ENCODE data around the gene IZUMO4. TPM values are rescaled to one million over a fixed set of nuclear protein-coding genes. Genes with fewer than 3 reads are reported as not detected.

Gene IZUMO4, protein sequence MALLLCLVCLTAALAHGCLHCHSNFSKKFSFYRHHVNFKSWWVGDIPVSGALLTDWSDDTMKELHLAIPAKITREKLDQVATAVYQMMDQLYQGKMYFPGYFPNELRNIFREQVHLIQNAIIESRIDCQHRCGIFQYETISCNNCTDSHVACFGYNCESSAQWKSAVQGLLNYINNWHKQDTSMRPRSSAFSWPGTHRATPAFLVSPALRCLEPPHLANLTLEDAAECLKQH
- 0.44 and 1.4 TPM in 2 replicates for total RNA-seq
- 2.8 and 4.0 TPM in 2 replicates for polyA plus RNA-seq

- Histone ChIP-seq H2AFZ (peak within 1 kb of the TSS; percentile 24), H3K4me3 (peak within 1 kb of the TSS; percentile 43), H3K27ac (peak within 1 kb of the TSS; percentile 93), H4K20me1 (ENCODE audit: insufficient read depth, poor library complexity, severe bottlenecking) (no peaks in the 10 kb centered on the region), H3K4me1 (ENCODE audit: insufficient read depth) (peaks cover 20% of the 10 kb centered on the region), H3K9me3 (ENCODE audit: low read depth) (no peaks in the 10 kb centered on the region), H3K9me2 (replicated peaks; ENCODE audit: insufficient read depth) (no peaks in the 10 kb centered on the region), H3K79me2 (peaks cover 35% of the 10 kb centered on the region), H3K36me3 (replicated peaks; ENCODE audit: insufficient read depth, low read depth) (no peaks in the 10 kb centered on the region), H3K4me2 (peak within 1 kb of the TSS; percentile 92), H3K27me3 (no peaks in the 10 kb centered on the region)
- TF ChIP-seq, protein P1, sequence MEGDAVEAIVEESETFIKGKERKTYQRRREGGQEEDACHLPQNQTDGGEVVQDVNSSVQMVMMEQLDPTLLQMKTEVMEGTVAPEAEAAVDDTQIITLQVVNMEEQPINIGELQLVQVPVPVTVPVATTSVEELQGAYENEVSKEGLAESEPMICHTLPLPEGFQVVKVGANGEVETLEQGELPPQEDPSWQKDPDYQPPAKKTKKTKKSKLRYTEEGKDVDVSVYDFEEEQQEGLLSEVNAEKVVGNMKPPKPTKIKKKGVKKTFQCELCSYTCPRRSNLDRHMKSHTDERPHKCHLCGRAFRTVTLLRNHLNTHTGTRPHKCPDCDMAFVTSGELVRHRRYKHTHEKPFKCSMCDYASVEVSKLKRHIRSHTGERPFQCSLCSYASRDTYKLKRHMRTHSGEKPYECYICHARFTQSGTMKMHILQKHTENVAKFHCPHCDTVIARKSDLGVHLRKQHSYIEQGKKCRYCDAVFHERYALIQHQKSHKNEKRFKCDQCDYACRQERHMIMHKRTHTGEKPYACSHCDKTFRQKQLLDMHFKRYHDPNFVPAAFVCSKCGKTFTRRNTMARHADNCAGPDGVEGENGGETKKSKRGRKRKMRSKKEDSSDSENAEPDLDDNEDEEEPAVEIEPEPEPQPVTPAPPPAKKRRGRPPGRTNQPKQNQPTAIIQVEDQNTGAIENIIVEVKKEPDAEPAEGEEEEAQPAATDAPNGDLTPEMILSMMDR (IDR thresholded peaks at IDR 0.05; ENCODE audit: poor library complexity): peak; percentile 45
- no peak for TF ChIP-seq EZH2phosphoT487 (IDR thresholded peaks at IDR 0.05; ENCODE audit: low read depth, severe bottlenecking, unreplicated experiment)
- DNase-seq (ENCODE audit: low spot score): peak; percentile 100
- 1% methylated on average over 31 of the region's 70 CpGs for WGBS (ENCODE audit: low lambda C conversion rate, missing lambda C conversion rate)
Observed at GRCh38 chr19:2096480-2097202, at the start of gene IZUMO4. IZUMO4 (plus strand) TSS chr19:2096915; CDS start chr19:2096946, 31 bp downstream.

DNA sequence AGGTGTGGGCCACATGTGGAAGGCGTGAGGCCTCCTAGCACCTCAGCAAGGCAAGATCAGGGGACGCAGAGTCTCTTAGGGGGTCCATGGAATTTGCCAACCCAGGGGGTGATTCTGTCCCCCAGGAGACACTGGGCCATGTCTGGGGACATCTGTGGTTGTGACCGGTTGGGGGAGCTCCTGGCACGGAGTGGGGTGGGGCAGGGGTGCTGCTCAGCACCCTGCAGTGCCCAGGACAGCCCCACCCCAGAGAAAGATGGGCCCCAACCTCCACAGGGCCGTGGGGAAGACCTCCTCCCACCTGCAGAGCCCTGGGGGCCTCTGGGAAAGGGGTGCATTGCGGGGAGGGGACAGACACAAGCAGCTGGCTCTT lies 49.7 kb upstream of the IZUMO4 start:
- no peak overlapping the region for H2AFZ ChIP-seq
- no peak overlapping the region for H3K4me2 ChIP-seq
- peaks cover 39% of the 10 kb centered on the region for H3K4me1 ChIP-seq (ENCODE audit: insufficient read depth)
- no peaks in the 10 kb centered on the region for H3K9me2 ChIP-seq (replicated peaks; ENCODE audit: insufficient read depth)
- TF ChIP-seq EZH2phosphoT487 (IDR thresholded peaks at IDR 0.05; ENCODE audit: low read depth, severe bottlenecking, unreplicated experiment) (no peak), EZH2 (IDR thresholded peaks at IDR 0.05; ENCODE audit: borderline replicate concordance) (no peak)
- TF ChIP-seq, protein P1 (IDR thresholded peaks at IDR 0.05; ENCODE audit: poor library complexity): no peak
- DNase-seq (ENCODE audit: low spot score): no peak
- WGBS (ENCODE audit: low lambda C conversion rate, missing lambda C conversion rate): 86% methylated on average over 6 of the region's 6 CpGs
- H3K36me3 ChIP-seq (replicated peaks; ENCODE audit: insufficient read depth, low read depth): no peaks in the 10 kb centered on the region
- H3K9me3 ChIP-seq (ENCODE audit: low read depth): no peaks in the 10 kb centered on the region
- H4K20me1 ChIP-seq (ENCODE audit: insufficient read depth, poor library complexity, severe bottlenecking): peaks cover 63% of the 10 kb centered on the region
- H3K79me2 ChIP-seq: peaks cover 53% of the 10 kb centered on the region
- H3K27ac ChIP-seq: no peak overlapping the region
- H3K27me3 ChIP-seq: no peaks in the 10 kb centered on the region
- no peak overlapping the region for H3K4me3 ChIP-seq

DNA sequence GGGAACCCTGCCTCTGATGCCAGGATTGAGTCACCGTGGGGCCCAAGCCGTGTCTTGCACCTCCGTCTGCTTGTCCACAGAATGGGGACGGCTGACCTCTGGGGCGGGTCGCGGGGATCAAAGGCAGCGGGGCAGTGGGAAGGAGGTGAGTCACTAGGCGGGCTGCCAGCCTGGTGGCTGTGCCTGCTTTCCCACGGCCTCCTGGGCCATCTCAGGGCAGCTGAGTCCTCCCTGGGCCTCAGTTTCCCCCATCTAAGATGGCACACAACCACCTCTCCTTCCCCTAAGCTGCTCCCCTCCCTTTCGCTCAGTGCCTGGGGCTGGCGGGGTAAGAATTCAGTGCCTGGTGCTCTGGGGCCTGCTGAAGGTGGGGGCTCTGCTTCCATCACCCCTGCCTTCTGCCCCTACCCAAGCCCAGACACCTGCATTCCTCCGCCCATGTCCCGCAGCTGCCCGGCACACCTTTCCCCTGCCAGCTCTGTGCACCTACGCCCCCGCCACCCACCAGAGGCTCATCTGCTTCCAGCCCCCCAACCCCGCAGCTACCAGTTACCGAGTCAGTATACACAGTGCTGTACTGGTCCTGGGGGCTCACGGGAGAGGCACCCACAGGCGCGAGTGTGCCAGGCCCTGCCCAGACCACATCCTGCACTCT lies 49.1 kb upstream of the IZUMO4 start:
- WGBS (ENCODE audit: low lambda C conversion rate, missing lambda C conversion rate): 77% methylated on average over 17 of the region's 22 CpGs
- no peak overlapping the region for H3K27ac ChIP-seq
- peaks cover 53% of the 10 kb centered on the region for H3K79me2 ChIP-seq
- H2AFZ ChIP-seq: no peak overlapping the region
- H3K9me2 ChIP-seq (replicated peaks; ENCODE audit: insufficient read depth): no peaks in the 10 kb centered on the region
- H3K36me3 ChIP-seq (replicated peaks; ENCODE audit: insufficient read depth, low read depth): no peaks in the 10 kb centered on the region
- peak; percentile 63 for DNase-seq (ENCODE audit: low spot score)
- peaks cover 63% of the 10 kb centered on the region for H4K20me1 ChIP-seq (ENCODE audit: insufficient read depth, poor library complexity, severe bottlenecking)
- H3K4me2 ChIP-seq: peak overlapping the region; percentile 87
- TF ChIP-seq EZH2 (IDR thresholded peaks at IDR 0.05; ENCODE audit: borderline replicate concordance) (no peak), EZH2phosphoT487 (IDR thresholded peaks at IDR 0.05; ENCODE audit: low read depth, severe bottlenecking, unreplicated experiment) (no peak)
- TF ChIP-seq, protein P1 (IDR thresholded peaks at IDR 0.05; ENCODE audit: poor library complexity): no peak
- no peak overlapping the region for H3K4me3 ChIP-seq
- H3K9me3 ChIP-seq (ENCODE audit: low read depth): no peaks in the 10 kb centered on the region
- H3K27me3 ChIP-seq: no peaks in the 10 kb centered on the region
- peaks cover 34% of the 10 kb centered on the region for H3K4me1 ChIP-seq (ENCODE audit: insufficient read depth)
